ENCODE measurements around the gene MMP1.

- TF ChIP-seq HNF1A (IDR thresholded peaks at IDR 0.05; ENCODE audit: low read depth) = no peak
- no peak for TF ChIP-seq HNF1A (CRISPR knock-in tag; IDR thresholded peaks at IDR 0.05; ENCODE audit: borderline replicate concordance)
- TF ChIP-seq POLR2A (IDR thresholded peaks at IDR 0.05; ENCODE audit: insufficient read depth in 1 of 2, low read depth in 2 of 2, low read length in 2 of 2) = no peak
- TF ChIP-seq CTCF (CRISPR knock-in tag; IDR thresholded peaks at IDR 0.05) = no peak
- no peak for TF ChIP-seq NFIC (IDR thresholded peaks at IDR 0.05; ENCODE audit: low read length)
- no peak for TF ChIP-seq REST (IDR thresholded peaks at IDR 0.05; ENCODE audit: borderline replicate concordance in 1 of 2, low read depth in 1 of 2, low read length in 2 of 2)
- TF ChIP-seq ZNF768 (CRISPR knock-in tag; IDR thresholded peaks at IDR 0.05) = no peak
- TF ChIP-seq CHD2 (IDR thresholded peaks at IDR 0.05; ENCODE audit: low read depth, low read length) = no peak
- TF ChIP-seq HNF4G (IDR thresholded peaks at IDR 0.05; ENCODE audit: borderline replicate concordance, low read depth, low read length) = no peak
- TF ChIP-seq HNF4G (CRISPR knock-in tag; IDR thresholded peaks at IDR 0.05; ENCODE audit: borderline replicate concordance, low read depth) = no peak
- no peak for TF ChIP-seq KAT2B (IDR thresholded peaks at IDR 0.05; ENCODE audit: borderline replicate concordance, low read depth, low read length)
- no peak for TF ChIP-seq NBN (conservative IDR thresholded peaks at IDR 0.05)
These were observed 15.5 kb upstream of the MMP1 start for GRCh38 chr11:102813484-102813883.

All from HepG2 (cell line).